ENCODE results near the gene REEP6. TPM values are rescaled to one million over a fixed set of nuclear protein-coding genes. Genes with fewer than 3 reads are reported as not detected.
A peak's percentile ranks its signal among the peaks of the same experiment; 100 is the strongest.

The REEP6 gene
- total RNA-seq, 3 donors from 2014 or later, result 2.0 to 5.1 (median 4.5) TPM

GRCh38 chr19:1489463-1490310 lies 1.3 kb upstream of the REEP6 start:
- TF ChIP-seq CTCF (IDR thresholded peaks at IDR 0.05), result no peak
- Histone ChIP-seq H3K9me3 (no peaks in the 10 kb centered on the region), H3K4me1 (ENCODE audit: low read depth) (peaks cover 10% of the 10 kb centered on the region), H3K4me3 (no peak overlapping the region), H3K36me3 (ENCODE audit: low read depth) (no peaks in the 10 kb centered on the region)
- intact Hi-C loops (cut with DNase I, micrococcal nuclease), result no loop called here
- peak; percentile 52 to 68 (median 61) for DNase-seq
- ATAC-seq, result no peak

- intact Hi-C loops (cut with DNase I, micrococcal nuclease), result no loop called here
- peak; percentile 99 for DNase-seq
- H3K9me3 ChIP-seq, result no peaks in the 10 kb centered on the region
- ATAC-seq, result peak; percentile 90
- H3K36me3 ChIP-seq (ENCODE audit: low read depth), result no peaks in the 10 kb centered on the region
- no peak for TF ChIP-seq CTCF (IDR thresholded peaks at IDR 0.05)
- peak within 1 kb of the TSS; percentile 19 for H3K4me3 ChIP-seq
- peaks cover 10% of the 10 kb centered on the region for H3K4me1 ChIP-seq (ENCODE audit: low read depth)
These were observed 469 bp upstream of the REEP6 start, which contains the start of gene PCSK4 for GRCh38 chr19:1490311-1491113. TSS of gene PCSK4 (minus strand) at chr19:1490350. CDS start at chr19:1490346, 4 bp downstream.

- no peaks in the 10 kb centered on the region for H3K36me3 ChIP-seq (ENCODE audit: low read depth)
- no peak for TF ChIP-seq CTCF (IDR thresholded peaks at IDR 0.05)
- peak in 2 of 3 donors; percentile 36 to 45 for DNase-seq
- ATAC-seq, result no peak
- H3K9me3 ChIP-seq, result no peaks in the 10 kb centered on the region
- no peak overlapping the region for H3K4me3 ChIP-seq
- intact Hi-C loops (cut with DNase I, micrococcal nuclease), result no loop called here
- peaks cover 10% of the 10 kb centered on the region for H3K4me1 ChIP-seq (ENCODE audit: low read depth)
These were observed 829 bp downstream of the REEP6 start for GRCh38 chr19:1491849-1492170.

GRCh38 chr19:1492474-1493006 lies 1.6 kb downstream of the REEP6 start:
- no peak for TF ChIP-seq CTCF (IDR thresholded peaks at IDR 0.05)
- no peaks in the 10 kb centered on the region for H3K9me3 ChIP-seq
- no peak for ATAC-seq
- peaks cover 10% of the 10 kb centered on the region for H3K4me1 ChIP-seq (ENCODE audit: low read depth)
- no peak overlapping the region for H3K4me3 ChIP-seq
- peak in 2 of 3 donors; percentile 38 to 54 for DNase-seq
- no peaks in the 10 kb centered on the region for H3K36me3 ChIP-seq (ENCODE audit: low read depth)
- intact Hi-C loops (cut with DNase I, micrococcal nuclease), result no loop called here

GRCh38 chr19:1494115-1494815 lies 3.3 kb downstream of the REEP6 start:
- intact Hi-C loops (cut with DNase I, micrococcal nuclease), result no loop called here
- peak in 1 of 3 donors; percentile 49 for DNase-seq

More at GRCh38 chr19:1494115-1494815, 3.3 kb downstream of the REEP6 start:
- no peak for TF ChIP-seq CTCF (IDR thresholded peaks at IDR 0.05)
- Histone ChIP-seq H3K36me3 (ENCODE audit: low read depth) (no peaks in the 10 kb centered on the region), H3K4me1 (ENCODE audit: low read depth) (peaks cover 10% of the 10 kb centered on the region), H3K4me3 (no peak overlapping the region), H3K9me3 (no peaks in the 10 kb centered on the region)
- ATAC-seq, result no peak

Measured in mucosa of descending colon (tissue), 3 donors.